GM21447 (cell line): Measurements from ENCODE around the gene SMG7.

Source experiments
- ATAC-seq: cut with Tn5 transposase; IDR thresholded peaks from one replicate; pipeline ENCODE4 v1.9.1; 2021; ENCODE audit not compliant: unreplicated experiment

SMG7 gene

GRCh38 chr1:183585038-183585437, 112.7 kb downstream of the SMG7 start:
- ATAC-seq: no peak

- ATAC-seq: no peak
These were observed 114.2 kb downstream of the SMG7 start for GRCh38 chr1:183586455-183586854.

GRCh38 chr1:183586926-183587325, 114.6 kb downstream of the SMG7 start:
- ATAC-seq: no peak

GRCh38 chr1:183588827-183589226, 116.5 kb downstream of the SMG7 start:
- no peak for ATAC-seq

DNA sequence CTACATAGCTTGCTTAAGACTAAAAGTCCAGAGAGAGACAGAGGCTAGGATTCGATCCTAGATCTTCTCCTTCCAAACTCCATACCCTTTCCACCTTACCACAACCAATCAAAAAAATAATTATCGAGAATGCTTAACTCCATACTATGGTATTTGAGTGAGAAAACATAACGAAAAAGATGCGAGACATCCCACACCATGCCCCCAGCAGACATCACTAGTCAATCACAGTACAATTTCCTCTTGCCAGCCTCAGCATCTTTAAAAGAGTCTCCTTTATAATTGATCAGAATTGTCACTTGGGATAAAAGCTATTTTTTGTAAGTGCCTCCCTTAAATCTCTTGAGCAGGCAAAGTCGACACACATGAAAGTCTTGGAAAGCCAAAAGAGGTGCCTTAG, 117.1 kb downstream of the SMG7 start:
- no peak for ATAC-seq

DNA sequence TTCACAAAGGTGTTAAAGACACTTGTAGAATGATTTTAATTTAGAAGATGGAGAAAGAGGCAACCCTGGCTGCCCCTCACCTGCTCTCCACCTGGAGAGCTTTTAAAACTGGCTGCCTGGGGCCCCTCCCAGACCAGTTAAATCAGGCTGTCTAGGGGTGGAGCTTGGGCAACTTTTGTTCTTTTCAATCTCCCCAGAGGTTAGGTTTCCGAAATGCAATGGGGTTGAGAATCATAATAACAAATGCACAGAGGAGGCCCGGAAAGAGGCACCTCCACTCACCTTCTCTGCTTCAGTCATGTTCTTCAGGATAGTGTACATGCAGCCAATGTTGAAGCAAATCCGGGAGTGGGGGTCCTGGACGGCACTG, 117.6 kb downstream of the SMG7 start:
- peak; percentile 18 for ATAC-seq

DNA sequence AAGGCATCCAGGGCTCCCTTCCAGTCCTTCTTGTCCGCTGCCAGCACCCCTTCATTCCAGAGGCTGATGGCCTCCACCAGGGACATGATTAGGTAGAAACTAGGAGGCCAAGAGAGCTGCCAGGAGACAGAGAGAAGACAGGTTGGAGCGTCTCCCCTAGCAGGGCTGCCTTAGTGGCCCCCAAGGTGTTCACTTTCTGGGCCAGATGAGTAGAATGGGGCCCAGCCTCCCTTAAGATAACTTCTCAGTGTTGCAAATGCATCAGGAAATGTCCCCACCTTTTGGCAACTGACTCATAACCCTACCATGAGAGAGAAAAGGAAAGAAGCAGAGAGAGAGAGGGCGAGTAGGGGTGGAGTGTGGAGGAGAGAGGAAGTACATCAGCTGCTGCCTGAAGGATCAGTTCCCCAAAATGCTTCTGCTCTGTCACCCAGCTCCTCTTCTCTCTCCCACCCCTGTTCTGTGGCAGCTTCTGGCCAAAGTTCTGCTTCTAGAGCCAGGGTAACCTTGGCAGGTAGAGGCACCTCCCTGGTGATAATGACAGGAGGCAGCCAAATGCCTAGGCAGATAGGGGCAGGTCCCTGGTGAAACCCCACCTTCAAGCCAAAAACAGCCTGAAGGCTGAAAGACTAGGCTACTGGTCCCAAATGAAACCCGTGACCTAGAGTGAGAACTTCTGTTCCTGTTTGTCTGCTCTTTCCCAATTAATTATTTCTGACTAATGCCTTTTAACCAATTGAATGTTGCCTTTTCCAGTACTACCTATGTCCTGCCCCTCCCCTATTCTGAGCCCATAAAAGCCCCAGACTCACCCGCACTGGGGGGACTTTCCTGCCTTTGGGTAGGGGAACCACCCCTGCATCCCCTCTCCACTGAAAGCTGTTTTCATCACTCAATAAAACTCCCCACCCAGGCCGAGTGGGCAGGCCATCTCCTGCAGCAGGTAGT, 118.2 kb downstream of the SMG7 start, which contains the start of gene NCF2:
Gene NCF2 (minus strand): TSS at position 216 of the 948 bp plus-strand sequence. CDS start 130 bp downstream, at position 86.
- ATAC-seq: peak; percentile 74

DNA sequence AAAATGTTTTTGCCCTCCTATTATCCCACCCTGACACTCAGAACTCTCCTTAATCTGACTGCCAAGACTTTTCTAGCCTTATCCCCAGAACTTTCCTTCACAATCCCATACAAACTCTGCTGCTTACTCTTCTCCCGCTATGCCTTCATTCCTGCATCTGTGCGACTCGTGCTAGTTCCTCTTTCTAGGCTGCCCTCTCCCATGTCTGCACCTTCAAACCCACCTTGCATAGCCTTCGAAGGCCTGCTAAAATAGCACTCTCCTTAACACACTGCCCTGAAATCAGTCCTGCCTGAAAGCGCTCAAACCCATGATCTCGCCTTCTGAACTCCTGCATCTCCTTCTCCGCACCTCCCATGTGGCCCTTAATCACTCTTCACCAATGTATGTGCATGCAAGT, 120.4 kb downstream of the SMG7 start:
- ATAC-seq: no peak

GRCh38 chr1:183593356-183593755, 121.1 kb downstream of the SMG7 start:
- ATAC-seq: peak; percentile 46

DNA sequence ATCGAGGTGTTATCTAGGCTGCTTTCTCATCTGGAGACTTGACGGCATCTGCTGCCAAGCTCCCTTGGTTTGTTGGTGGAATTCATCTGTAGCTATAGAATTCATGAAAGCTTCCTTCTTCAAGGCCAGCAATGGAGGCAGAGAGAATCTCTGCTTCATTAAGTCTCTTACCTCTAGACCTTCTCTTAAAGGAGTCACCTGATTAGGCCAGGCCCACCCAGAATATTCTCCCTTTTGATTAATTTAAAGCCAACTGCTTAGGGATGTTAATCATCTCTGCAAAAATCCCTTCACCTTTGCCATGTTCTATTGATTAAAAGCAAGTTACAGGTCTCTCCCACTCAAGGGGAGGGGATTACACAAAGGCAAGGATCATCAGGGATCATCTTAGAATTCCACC, 123.2 kb downstream of the SMG7 start:
- ATAC-seq: no peak

DNA sequence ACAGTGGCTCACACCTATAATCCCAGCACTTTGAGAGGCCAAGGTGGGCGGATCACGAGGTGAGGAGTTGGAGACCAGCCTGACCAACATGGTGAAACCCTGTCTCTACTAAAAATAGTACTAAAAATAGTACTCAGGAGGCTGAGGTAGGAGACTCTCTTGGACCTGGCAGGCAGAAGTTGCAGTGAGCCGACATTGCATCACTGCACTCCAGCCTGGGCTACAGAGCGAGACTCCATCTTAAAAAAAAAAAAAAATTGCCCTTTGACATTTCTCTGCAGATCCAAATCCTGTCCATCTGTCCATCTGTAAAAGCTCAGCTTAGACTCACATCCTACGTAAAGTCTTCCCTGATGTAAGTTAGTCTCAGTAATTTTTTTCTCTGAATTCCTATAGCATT, 124.2 kb downstream of the SMG7 start:
- no peak for ATAC-seq

- ATAC-seq: no peak
These were observed 125.5 kb downstream of the SMG7 start for GRCh38 chr1:183597656-183598347.

GRCh38 chr1:183598386-183598785, 126.1 kb downstream of the SMG7 start:
- ATAC-seq: peak; percentile 84

DNA sequence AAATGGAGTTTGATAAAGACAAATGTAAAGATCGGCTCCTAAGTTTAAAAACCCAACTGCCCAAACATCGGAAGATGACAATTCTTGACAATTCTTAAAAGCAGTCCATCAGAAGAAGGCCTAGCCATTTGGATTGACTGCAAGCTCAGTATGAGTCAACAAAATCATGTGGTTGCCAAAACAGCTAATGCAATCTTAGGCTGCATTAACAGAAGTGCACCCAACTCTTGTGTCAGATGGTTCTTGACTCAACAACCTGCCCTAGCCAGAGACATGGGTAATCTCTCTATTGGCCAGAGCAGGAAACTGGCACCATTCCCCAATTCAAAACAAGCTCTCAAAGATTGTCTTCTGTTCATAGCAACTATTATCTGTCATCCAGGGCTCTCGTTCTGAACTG, 127.8 kb downstream of the SMG7 start:
- ATAC-seq: no peak

DNA sequence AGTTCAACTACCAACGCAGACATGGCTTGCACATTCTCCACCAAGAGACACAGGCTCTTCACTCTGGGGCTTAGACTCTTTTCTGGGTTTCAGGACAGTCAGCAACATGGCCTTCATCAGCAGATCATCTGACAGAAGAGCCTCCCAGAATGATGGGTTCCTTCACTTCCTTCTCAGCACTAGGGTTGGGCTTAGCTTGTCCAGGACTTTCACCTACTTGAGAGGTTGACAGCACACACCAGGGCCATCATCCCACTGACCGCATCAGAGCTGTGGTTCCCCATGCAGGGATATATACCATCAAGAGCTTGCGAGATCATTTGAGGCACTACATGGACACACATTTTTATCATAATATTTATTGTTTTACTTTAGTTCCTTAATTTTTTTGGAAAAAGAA, 128.3 kb downstream of the SMG7 start:
- no peak for ATAC-seq

- no peak for ATAC-seq
These were observed 130.2 kb downstream of the SMG7 start for GRCh38 chr1:183602510-183602909.
